Neural crest cell (in vitro differentiated cells): ENCODE data around the gene MLLT6. TPM values are rescaled to one million over a fixed set of nuclear protein-coding genes. Genes with fewer than 3 reads are reported as not detected.
A peak's percentile ranks its signal among the peaks of the same experiment; 100 is the strongest.

Source experiments
- DNase-seq: peaks from one replicate; pipeline ENCODE4 v3.0.0; 2021; ENCODE audit warnings: low read depth, mixed read lengths, low spot score
- H3K27ac Mint-ChIP-seq: one replicate; pipeline ENCODE4 v1.8.0; 2021; ENCODE audit warnings: mild to moderate bottlenecking, mixed read lengths; ENCODE audit not compliant: unreplicated experiment
- H3K27me3 Mint-ChIP-seq: 2 replicates; pipeline ENCODE4 v1.8.0; 2021; ENCODE audit warnings: low read depth, mild to moderate bottlenecking, mixed read lengths
- H3K36me3 Mint-ChIP-seq: 2 replicates; pipeline ENCODE4 v1.8.0; 2021; ENCODE audit warnings: low read depth, mild to moderate bottlenecking, mixed read lengths
- H3K4me1 Mint-ChIP-seq: 2 replicates; pipeline ENCODE4 v1.8.0; 2021; ENCODE audit warnings: mixed read lengths
- H3K4me3 Mint-ChIP-seq: one replicate; pipeline ENCODE4 v1.8.0; 2021; ENCODE audit warnings: mild to moderate bottlenecking, mixed read lengths
- H3K9me3 Mint-ChIP-seq: 2 replicates; pipeline ENCODE4 v1.8.0; 2021; ENCODE audit warnings: mixed read lengths
- total RNA-seq: library from RNA; stranded (reverse); gene quantifications from 2 replicates; pipeline ENCODE4 v1.2.1, GENCODE V29; 2021
- TF ChIP-seq, protein P1 (sequence below): fragments of 200-600 bp; sonication (generic); conservative IDR thresholded peaks from 2 replicates; pipeline ENCODE4 v1.5.0; 2021; ENCODE audit warnings: antibody characterized with exemption, mild to moderate bottlenecking

Gene MLLT6
- total RNA-seq, 1 donor from 2014 or later: 79.6 TPM

- Mint-ChIP-seq H3K36me3 (peaks cover 3% of the 10 kb centered on the region), H3K4me1 (peaks cover 58% of the 10 kb centered on the region), H3K27me3 (peaks cover 55% of the 10 kb centered on the region), H3K4me3 (peak overlapping the region; percentile 94), H3K9me3 (no peaks in the 10 kb centered on the region), H3K27ac (peak overlapping the region; percentile 91)
- TF ChIP-seq, protein P1, sequence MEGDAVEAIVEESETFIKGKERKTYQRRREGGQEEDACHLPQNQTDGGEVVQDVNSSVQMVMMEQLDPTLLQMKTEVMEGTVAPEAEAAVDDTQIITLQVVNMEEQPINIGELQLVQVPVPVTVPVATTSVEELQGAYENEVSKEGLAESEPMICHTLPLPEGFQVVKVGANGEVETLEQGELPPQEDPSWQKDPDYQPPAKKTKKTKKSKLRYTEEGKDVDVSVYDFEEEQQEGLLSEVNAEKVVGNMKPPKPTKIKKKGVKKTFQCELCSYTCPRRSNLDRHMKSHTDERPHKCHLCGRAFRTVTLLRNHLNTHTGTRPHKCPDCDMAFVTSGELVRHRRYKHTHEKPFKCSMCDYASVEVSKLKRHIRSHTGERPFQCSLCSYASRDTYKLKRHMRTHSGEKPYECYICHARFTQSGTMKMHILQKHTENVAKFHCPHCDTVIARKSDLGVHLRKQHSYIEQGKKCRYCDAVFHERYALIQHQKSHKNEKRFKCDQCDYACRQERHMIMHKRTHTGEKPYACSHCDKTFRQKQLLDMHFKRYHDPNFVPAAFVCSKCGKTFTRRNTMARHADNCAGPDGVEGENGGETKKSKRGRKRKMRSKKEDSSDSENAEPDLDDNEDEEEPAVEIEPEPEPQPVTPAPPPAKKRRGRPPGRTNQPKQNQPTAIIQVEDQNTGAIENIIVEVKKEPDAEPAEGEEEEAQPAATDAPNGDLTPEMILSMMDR: no peak
- DNase-seq: peak; percentile 72
Observed at GRCh38 chr17:38703742-38704605, 1.1 kb upstream of the MLLT6 start.

DNA sequence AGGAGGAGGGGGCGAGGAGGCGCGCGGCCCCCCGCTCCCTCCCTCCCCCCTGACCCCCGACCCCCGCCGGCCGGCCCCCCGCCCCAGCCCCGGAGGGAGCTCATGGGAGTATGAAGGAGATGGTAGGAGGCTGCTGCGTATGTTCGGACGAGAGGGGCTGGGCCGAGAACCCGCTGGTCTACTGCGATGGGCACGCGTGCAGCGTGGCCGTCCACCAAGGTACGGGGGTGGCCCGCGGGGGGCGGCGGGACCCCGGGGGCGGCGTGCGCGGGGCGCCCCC is 390 bp downstream of the MLLT6 start:
- peak overlapping the region; percentile 93 for H3K4me3 Mint-ChIP-seq
- no peaks in the 10 kb centered on the region for H3K9me3 Mint-ChIP-seq
- TF ChIP-seq, protein P1: no peak
- peaks cover 44% of the 10 kb centered on the region for H3K27me3 Mint-ChIP-seq
- no peak overlapping the region for H3K27ac Mint-ChIP-seq
- peaks cover 9% of the 10 kb centered on the region for H3K36me3 Mint-ChIP-seq
- DNase-seq: peak; percentile 43
- H3K4me1 Mint-ChIP-seq: peaks cover 54% of the 10 kb centered on the region

DNA sequence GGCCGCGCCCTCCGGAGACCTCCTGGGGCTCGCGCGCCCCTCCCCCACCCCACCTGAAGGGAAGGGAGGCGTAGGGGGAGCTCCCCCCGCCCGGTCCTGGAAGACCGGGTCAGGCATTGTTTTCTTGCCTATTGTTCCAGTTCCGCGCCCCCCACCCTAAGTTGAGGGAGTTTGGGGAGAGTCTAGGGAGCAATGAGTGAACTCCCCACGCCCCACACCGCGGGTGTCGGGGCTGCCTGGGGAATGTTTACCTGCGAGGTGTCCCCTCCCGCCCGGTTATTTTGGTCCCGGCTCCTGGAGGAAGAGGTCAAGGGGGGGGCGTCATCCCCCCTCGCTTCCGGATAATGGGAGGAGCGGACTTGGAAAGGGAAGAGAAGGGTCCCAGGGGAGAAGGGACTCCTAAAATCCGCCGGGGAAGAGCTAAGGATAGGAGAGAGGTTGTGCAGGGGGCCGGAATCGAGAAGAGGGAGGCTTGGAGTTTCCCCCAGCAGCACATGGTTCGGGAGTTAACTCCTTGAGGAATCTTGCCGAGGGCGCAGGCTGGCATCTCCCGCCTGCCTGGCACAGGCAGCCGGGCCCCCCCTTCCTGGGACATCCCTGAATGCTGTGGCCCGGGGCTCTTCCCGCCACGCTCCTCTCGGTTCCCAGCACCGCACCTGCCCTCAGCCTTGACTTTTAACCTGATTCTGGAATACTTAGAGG is 881 bp downstream of the MLLT6 start:
- no peaks in the 10 kb centered on the region for H3K9me3 Mint-ChIP-seq
- H3K4me3 Mint-ChIP-seq: peak overlapping the region; percentile 93
- no peak for DNase-seq
- TF ChIP-seq, protein P1: no peak
- H3K4me1 Mint-ChIP-seq: peaks cover 54% of the 10 kb centered on the region
- peaks cover 41% of the 10 kb centered on the region for H3K27me3 Mint-ChIP-seq
- H3K27ac Mint-ChIP-seq: no peak overlapping the region
- peaks cover 9% of the 10 kb centered on the region for H3K36me3 Mint-ChIP-seq

GRCh38 chr17:38706505-38707216 is 1.6 kb downstream of the MLLT6 start:
- DNase-seq: no peak
- H3K36me3 Mint-ChIP-seq: peaks cover 9% of the 10 kb centered on the region
- peaks cover 50% of the 10 kb centered on the region for H3K4me1 Mint-ChIP-seq
- peaks cover 34% of the 10 kb centered on the region for H3K27me3 Mint-ChIP-seq
- TF ChIP-seq, protein P1: no peak
- peak overlapping the region; percentile 93 for H3K4me3 Mint-ChIP-seq
- H3K27ac Mint-ChIP-seq: no peak overlapping the region
- no peaks in the 10 kb centered on the region for H3K9me3 Mint-ChIP-seq

- Mint-ChIP-seq H3K9me3 (no peaks in the 10 kb centered on the region), H3K4me3 (peak overlapping the region; percentile 93), H3K27me3 (peaks cover 25% of the 10 kb centered on the region), H3K27ac (no peak overlapping the region), H3K36me3 (peaks cover 9% of the 10 kb centered on the region), H3K4me1 (peaks cover 42% of the 10 kb centered on the region)
- TF ChIP-seq, protein P1: no peak
- no peak for DNase-seq
Observed at GRCh38 chr17:38707678-38708351, 2.7 kb downstream of the MLLT6 start.
